ENCODE data around the gene POU2AF1. TPM values are rescaled to one million over a fixed set of nuclear protein-coding genes. Genes with fewer than 3 reads are reported as not detected.
A peak's percentile ranks its signal among the peaks of the same experiment; 100 is the strongest.

POU2AF1 gene
- total and polyA plus RNA-seq, 2 of the 13 experiments (the other 11 are each of a cell fraction or from before 2014, with no cell fraction given): 1.9 to 3.6 TPM

DNA sequence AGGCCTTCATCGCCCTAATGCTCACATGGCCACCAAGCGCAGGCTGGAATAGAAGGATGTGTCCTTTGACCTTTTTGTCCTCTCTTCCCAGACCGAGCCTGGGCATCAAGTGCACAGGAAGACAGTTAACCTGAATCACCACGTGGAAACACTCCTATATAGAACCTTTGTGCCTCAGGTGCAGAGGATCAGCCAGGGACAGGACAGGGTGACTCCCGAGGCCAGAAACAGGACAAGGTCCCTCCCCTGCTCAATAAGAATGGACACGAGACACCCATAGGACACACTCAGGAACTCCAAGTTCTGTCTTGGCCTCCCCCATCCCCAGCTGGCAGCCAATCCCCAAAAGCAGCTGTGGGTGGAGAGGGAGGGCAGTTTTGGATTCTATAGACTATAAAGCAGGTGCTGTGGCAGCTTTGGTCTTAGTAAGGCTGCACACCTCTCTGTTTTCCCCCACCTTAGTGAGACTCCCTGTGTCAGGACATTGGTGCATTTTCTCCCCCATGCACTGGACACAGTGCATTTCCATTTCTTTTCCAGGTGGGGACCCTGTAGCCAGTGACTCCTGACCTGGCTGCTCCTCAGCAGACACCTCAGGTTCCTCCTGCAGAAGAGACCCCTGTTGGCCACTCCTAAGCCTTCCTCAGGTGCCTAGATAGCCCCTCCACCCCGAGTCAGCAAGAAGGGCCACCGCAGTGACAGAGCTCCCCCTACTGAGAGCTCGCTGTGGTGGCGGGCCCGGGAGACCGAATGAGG lies 43.6 kb upstream of the POU2AF1 start (continued):
- TF ChIP-seq, protein P1, sequence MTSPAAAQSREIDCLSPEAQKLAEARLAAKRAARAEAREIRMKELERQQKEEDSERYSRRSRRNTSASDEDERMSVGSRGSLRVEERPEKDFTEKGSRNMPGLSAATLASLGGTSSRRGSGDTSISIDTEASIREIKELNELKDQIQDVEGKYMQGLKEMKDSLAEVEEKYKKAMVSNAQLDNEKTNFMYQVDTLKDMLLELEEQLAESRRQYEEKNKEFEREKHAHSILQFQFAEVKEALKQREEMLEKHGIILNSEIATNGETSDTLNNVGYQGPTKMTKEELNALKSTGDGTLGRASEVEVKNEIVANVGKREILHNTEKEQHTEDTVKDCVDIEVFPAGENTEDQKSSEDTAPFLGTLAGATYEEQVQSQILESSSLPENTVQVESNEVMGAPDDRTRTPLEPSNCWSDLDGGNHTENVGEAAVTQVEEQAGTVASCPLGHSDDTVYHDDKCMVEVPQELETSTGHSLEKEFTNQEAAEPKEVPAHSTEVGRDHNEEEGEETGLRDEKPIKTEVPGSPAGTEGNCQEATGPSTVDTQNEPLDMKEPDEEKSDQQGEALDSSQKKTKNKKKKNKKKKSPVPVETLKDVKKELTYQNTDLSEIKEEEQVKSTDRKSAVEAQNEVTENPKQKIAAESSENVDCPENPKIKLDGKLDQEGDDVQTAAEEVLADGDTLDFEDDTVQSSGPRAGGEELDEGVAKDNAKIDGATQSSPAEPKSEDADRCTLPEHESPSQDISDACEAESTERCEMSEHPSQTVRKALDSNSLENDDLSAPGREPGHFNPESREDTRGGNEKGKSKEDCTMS (CRISPR knock-in tag; conservative IDR thresholded peaks at IDR 0.05): no peak
- TF ChIP-seq CBX5 (CRISPR knock-in tag; IDR thresholded peaks at IDR 0.05; ENCODE audit: borderline replicate concordance) (peak; percentile 94; the same call in 1 of the 2 replicates), MEIS1 (CRISPR knock-in tag; IDR thresholded peaks at IDR 0.05; ENCODE audit: borderline replicate concordance) (0 out of 2 replicates have a peak, but pooled peaks have one; percentile 65), SMYD3 (CRISPR knock-in tag; IDR thresholded peaks at IDR 0.05) (no peak), SIN3B (IDR thresholded peaks at IDR 0.05; ENCODE audit: low read length) (no peak), SP4 (CRISPR knock-in tag; IDR thresholded peaks at IDR 0.05) (no peak), HOXA7 (CRISPR knock-in tag; IDR thresholded peaks at IDR 0.05) (no peak), STAG1 (CRISPR knock-in tag; IDR thresholded peaks at IDR 0.05) (peak; percentile 98), ZSCAN22 (CRISPR knock-in tag; IDR thresholded peaks at IDR 0.05) (no peak), ZNF549 (CRISPR knock-in tag; IDR thresholded peaks at IDR 0.05) (no peak), MYNN (CRISPR knock-in tag; IDR thresholded peaks at IDR 0.05; ENCODE audit: low read depth) (no peak; the same call in 1 of the 2 replicates), ZNF619 (CRISPR knock-in tag; IDR thresholded peaks at IDR 0.05) (no peak; the same call in 1 of the 2 replicates), SMARCC2 (IDR thresholded peaks at IDR 0.05) (no peak)
- TF ChIP-seq, protein P2, sequence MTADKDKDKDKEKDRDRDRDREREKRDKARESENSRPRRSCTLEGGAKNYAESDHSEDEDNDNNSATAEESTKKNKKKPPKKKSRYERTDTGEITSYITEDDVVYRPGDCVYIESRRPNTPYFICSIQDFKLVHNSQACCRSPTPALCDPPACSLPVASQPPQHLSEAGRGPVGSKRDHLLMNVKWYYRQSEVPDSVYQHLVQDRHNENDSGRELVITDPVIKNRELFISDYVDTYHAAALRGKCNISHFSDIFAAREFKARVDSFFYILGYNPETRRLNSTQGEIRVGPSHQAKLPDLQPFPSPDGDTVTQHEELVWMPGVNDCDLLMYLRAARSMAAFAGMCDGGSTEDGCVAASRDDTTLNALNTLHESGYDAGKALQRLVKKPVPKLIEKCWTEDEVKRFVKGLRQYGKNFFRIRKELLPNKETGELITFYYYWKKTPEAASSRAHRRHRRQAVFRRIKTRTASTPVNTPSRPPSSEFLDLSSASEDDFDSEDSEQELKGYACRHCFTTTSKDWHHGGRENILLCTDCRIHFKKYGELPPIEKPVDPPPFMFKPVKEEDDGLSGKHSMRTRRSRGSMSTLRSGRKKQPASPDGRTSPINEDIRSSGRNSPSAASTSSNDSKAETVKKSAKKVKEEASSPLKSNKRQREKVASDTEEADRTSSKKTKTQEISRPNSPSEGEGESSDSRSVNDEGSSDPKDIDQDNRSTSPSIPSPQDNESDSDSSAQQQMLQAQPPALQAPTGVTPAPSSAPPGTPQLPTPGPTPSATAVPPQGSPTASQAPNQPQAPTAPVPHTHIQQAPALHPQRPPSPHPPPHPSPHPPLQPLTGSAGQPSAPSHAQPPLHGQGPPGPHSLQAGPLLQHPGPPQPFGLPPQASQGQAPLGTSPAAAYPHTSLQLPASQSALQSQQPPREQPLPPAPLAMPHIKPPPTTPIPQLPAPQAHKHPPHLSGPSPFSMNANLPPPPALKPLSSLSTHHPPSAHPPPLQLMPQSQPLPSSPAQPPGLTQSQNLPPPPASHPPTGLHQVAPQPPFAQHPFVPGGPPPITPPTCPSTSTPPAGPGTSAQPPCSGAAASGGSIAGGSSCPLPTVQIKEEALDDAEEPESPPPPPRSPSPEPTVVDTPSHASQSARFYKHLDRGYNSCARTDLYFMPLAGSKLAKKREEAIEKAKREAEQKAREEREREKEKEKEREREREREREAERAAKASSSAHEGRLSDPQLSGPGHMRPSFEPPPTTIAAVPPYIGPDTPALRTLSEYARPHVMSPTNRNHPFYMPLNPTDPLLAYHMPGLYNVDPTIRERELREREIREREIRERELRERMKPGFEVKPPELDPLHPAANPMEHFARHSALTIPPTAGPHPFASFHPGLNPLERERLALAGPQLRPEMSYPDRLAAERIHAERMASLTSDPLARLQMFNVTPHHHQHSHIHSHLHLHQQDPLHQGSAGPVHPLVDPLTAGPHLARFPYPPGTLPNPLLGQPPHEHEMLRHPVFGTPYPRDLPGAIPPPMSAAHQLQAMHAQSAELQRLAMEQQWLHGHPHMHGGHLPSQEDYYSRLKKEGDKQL (CRISPR knock-in tag; IDR thresholded peaks at IDR 0.05; ENCODE audit: low read depth): no peak
- TF ChIP-seq, protein P3, sequence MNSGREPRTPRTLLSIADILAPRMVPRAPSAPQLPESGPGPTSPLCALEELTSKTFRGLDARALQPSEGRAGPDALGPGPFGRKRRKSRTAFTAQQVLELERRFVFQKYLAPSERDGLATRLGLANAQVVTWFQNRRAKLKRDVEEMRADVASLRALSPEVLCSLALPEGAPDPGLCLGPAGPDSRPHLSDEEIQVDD (CRISPR knock-in tag; IDR thresholded peaks at IDR 0.05; ENCODE audit: borderline replicate concordance): no peak
- TF ChIP-seq, protein P4, sequence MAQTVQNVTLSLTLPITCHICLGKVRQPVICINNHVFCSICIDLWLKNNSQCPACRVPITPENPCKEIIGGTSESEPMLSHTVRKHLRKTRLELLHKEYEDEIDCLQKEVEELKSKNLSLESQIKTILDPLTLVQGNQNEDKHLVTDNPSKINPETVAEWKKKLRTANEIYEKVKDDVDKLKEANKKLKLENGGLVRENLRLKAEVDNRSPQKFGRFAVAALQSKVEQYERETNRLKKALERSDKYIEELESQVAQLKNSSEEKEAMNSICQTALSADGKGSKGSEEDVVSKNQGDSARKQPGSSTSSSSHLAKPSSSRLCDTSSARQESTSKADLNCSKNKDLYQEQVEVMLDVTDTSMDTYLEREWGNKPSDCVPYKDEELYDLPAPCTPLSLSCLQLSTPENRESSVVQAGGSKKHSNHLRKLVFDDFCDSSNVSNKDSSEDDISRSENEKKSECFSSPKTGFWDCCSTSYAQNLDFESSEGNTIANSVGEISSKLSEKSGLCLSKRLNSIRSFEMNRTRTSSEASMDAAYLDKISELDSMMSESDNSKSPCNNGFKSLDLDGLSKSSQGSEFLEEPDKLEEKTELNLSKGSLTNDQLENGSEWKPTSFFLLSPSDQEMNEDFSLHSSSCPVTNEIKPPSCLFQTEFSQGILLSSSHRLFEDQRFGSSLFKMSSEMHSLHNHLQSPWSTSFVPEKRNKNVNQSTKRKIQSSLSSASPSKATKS (CRISPR knock-in tag; IDR thresholded peaks at IDR 0.05): no peak
- TF ChIP-seq, protein P5, sequence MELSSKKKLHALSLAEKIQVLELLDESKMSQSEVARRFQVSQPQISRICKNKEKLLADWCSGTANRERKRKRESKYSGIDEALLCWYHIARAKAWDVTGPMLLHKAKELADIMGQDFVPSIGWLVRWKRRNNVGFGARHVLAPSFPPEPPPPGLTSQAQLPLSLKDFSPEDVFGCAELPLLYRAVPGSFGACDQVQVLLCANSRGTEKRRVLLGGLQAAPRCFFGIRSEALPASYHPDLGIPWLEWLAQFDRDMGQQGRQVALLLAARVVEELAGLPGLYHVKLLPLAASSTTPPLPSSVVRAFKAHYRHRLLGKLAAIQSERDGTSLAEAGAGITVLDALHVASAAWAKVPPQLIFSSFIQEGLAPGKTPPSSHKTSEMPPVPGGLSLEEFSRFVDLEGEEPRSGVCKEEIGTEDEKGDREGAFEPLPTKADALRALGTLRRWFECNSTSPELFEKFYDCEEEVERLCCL (CRISPR knock-in tag; IDR thresholded peaks at IDR 0.05; ENCODE audit: borderline replicate concordance): no peak
